AG04450 (cell line): Measurements from ENCODE around the gene SORCS2. TPM values are rescaled to one million over a fixed set of nuclear protein-coding genes. Genes with fewer than 3 reads are reported as not detected.

Source experiments
- CTCF ChIA-PET: fragments of 300-600, 350-600 bp; formaldehyde crosslinking; extraction: SDS; loops from one replicate; lab custom pipeline; 2022; ENCODE audit warnings: antibody characterized with exemption, inconsistent platforms; lab: Charles Lee
- POLR2A ChIA-PET: fragments of 350-600 bp; formaldehyde crosslinking; extraction: SDS; loops from one replicate; lab custom pipeline; 2021; ENCODE audit warnings: antibody characterized with exemption, inconsistent platforms; lab: Yijun Ruan, JAX
- DNase-seq: peaks from one replicate; pipeline ENCODE4 v3.0.0-alpha.2; 2011; ENCODE audit warnings: low read depth, low spot score
- H3K27ac ChIP-seq: one replicate; pipeline ENCODE4 v1.5.1; 2012; ENCODE audit warnings: low read depth, low read length, control low read depth
- H3K27me3 ChIP-seq: one replicate; pipeline ENCODE4 v1.6.0; 2012; ENCODE audit warnings: low read length; ENCODE audit not compliant: control insufficient read depth, insufficient read depth
- H3K4me3 ChIP-seq: 2 replicates; pipeline ENCODE4 v1.5.1; 2011; ENCODE audit warnings: mild to moderate bottlenecking, low read depth, low read length, control low read depth
- H3K9me3 ChIP-seq: 2 replicates; pipeline ENCODE4 v1.5.1; 2012; ENCODE audit warnings: low read length; ENCODE audit not compliant: control insufficient read depth, insufficient read depth
- CTCF ChIP-seq: IDR thresholded peaks from 2 replicates; pipeline ENCODE4 v1.5.1; 2011; ENCODE audit warnings: low read depth, low read length, control low read depth, inconsistent platforms
- polyA plus RNA-seq: library from polyadenylated mRNA; depleted of rRNA; stranded (reverse); fragments of >200 nt; gene quantifications from 2 replicates; pipeline ENCODE4 v1.2.3, GENCODE V29; 2011

The SORCS2 gene
- polyA plus RNA-seq, 1 experiment, result 0.29 TPM

GRCh38 chr4:7434141-7434765 is 241.9 kb downstream of the SORCS2 start:
- no peak overlapping the region for H3K27ac ChIP-seq
- ChIA-PET CTCF (no interaction called here), POLR2A (no interaction called here)
- H3K4me3 ChIP-seq, result no peak overlapping the region
- DNase-seq, result no peak
- no peak for TF ChIP-seq CTCF
- H3K27me3 ChIP-seq, result peaks cover 4% of the 10 kb centered on the region
- H3K9me3 ChIP-seq, result no peaks in the 10 kb centered on the region; the same call in 1 of the 2 replicates

DNA sequence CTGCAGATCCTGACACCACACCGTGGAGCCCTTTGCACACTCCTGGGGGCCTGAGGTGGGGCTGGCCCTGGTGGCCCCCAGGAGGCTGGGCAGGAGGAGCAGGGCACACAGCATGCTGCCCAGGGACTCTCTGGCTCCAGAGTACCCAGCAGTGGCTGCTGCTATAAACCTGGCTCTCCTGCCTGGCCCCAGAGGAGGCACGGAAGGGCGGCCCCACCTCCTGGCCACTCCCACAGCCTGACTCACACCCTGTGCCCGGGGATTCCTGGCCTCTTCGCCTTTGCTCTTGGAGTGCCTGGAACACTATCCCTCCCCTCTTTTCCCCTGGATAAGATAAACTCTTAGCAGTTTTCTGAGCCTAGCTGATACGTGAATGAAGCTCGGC is 242.4 kb downstream of the SORCS2 start, which contains the start of gene PSAPL1:
Gene PSAPL1 (minus strand): TSS at position 165 of the 385 bp plus-strand sequence. CDS start 51 bp downstream, at position 114.
- TF ChIP-seq CTCF, result no peak
- no peak for DNase-seq
- Histone ChIP-seq H3K27ac (no peak within 1 kb of the TSS), H3K4me3 (no peak within 1 kb of the TSS), H3K9me3 (no peaks in the 10 kb centered on the region; the same call in 1 of the 2 replicates), H3K27me3 (peaks cover 7% of the 10 kb centered on the region)
- CTCF ChIA-PET, result no interaction called here
- POLR2A ChIA-PET, result no interaction called here

DNA sequence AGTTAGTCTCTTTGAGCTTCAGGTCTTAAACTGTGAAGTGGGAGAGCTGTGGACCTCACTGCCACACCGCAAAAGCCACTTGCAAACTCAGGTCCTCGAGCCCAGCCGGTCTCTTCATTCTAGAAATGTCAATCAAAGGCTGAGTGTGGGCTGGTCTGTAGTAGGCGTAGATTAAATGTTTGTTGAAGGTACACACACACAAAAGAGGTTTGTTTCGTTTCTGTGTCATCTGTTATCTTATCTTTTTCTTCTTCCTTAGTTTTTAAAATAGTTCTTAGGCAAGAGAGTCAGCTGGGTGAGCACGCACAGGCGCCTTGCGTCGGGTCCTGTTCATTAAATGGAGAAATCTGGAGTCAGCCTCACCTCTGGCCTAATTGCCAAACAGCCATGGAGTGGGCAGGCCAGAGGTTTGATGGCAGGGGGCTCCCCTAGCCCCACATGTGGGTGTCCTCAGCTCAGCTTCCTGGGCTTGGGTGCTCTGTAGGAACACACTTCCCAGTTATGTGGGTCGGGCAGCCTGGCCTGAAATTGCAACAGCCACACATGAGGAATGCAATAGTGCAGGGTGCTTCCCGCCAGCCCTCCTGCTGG is 243.2 kb downstream of the SORCS2 start:
- Histone ChIP-seq H3K9me3 (no peaks in the 10 kb centered on the region; the same call in 1 of the 2 replicates), H3K27me3 (peaks cover 14% of the 10 kb centered on the region), H3K27ac (no peak overlapping the region), H3K4me3 (no peak overlapping the region)
- POLR2A ChIA-PET, result no interaction called here
- no peak for DNase-seq
- TF ChIP-seq CTCF, result no peak
- CTCF ChIA-PET, result no interaction called here

DNA sequence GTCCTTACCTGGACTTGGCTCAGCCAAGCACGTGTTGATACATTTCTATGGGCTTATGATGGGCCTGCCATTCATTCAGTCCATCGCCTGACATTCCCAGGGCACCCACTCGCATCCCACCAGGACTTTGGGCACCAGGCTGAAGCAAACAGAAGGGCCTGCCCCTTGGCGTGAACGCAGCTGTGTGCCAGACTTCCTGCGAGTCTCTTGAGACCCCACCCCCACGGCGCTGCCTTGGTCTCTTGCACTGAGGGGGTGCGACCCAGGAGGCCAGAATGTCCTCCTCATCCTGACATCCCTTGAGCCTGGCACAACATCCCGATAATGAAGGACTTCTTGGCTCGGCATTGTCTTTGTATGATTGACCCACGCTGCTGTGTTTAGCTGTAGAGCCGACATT is 243.9 kb downstream of the SORCS2 start:
- Histone ChIP-seq H3K4me3 (no peak overlapping the region), H3K27me3 (peaks cover 14% of the 10 kb centered on the region), H3K27ac (no peak overlapping the region), H3K9me3 (no peaks in the 10 kb centered on the region; the same call in 1 of the 2 replicates)
- ChIA-PET CTCF (no interaction called here), POLR2A (no interaction called here)
- TF ChIP-seq CTCF, result no peak
- no peak for DNase-seq

- ChIA-PET CTCF (no interaction called here), POLR2A (no interaction called here)
- no peak for TF ChIP-seq CTCF
Measured at GRCh38 chr4:7439699-7440098, 247.4 kb downstream of the SORCS2 start.

More at GRCh38 chr4:7439699-7440098, 247.4 kb downstream of the SORCS2 start:
- no peaks in the 10 kb centered on the region for H3K9me3 ChIP-seq
- peaks cover 14% of the 10 kb centered on the region for H3K27me3 ChIP-seq
- H3K4me3 ChIP-seq, result no peak overlapping the region
- no peak for DNase-seq
- H3K27ac ChIP-seq, result no peak overlapping the region
